ENCODE results near the gene ACOX1.
"Not testable (repeated sequence)": the region's sequence is repeated elsewhere in the genome, so short reads cannot be mapped to it uniquely, and the experiment has no call there.

Gene ACOX1

DNA sequence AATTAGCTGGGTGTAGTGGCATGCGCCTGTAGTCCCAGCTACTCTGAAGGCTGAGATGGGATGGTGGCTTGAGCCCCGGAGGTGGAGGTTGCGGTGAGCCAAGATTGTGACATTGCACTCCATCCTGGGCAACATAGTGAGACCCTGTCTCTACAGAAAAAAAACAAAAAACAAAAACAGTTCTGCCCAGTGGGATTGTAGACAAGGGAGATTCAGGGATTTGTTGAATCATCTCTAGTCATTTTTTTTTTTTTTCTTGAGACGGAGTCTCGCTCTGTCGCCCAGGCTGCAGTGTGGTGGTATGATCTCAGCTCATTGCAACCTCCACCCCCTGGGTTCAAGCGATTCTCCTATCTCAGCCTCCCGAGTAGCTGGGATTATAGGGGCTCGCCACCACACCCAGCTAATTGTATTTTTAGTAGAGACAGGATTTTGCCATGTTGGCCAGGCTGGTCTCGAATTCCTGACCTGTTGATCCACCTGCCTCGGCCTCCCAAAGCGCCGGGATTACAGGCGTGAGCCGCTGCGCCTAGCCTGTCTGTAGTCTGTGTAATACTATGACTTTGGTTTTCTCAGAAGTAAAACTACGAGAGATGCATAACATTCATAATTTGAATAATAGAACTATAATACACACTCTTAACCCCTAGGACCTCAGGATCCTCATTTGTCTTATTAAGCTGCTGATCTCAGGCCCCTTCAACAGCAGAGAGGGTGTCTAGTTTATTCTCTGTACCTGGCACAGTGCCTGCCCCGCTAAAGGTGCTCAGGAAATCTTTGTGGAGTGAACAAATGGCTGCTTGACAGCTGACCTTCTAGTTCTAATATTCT is 1.4 kb upstream of the ACOX1 start:
- no peak for DNase-seq (ENCODE audit: low spot score)
- no peak for TF ChIP-seq CTCF (IDR thresholded peaks at IDR 0.05; ENCODE audit: extremely low read depth, missing control alignments)

DNA sequence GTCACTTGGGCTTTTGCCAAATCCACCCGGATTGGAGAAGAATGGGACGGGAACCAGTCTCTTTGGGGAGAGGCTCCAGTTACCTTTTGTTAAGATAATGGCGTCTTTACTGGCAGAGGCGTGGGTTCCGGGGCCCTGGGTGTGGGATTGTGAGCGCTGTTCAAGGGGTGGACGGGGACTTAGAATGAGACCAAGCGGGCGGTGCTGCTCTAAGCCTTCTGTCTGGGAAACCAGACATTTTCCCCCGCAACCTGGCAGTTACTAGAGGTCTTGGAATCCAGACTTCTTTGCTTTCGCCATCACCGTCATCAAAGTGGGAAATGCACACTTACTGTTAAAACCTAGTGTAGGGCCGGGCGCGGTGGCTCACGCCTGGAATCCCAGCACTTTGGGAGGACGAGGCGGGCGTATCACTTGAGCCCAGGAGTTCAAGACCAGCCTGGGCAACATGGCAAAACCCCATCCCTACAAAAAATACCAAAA is 780 bp upstream of the ACOX1 start:
- DNase-seq (ENCODE audit: low spot score) = no peak
- no peak for TF ChIP-seq CTCF (IDR thresholded peaks at IDR 0.05; ENCODE audit: extremely low read depth, missing control alignments)

GRCh38 chr17:75976175-75976848 is 2.7 kb downstream of the ACOX1 start:
- no peak for TF ChIP-seq CTCF (IDR thresholded peaks at IDR 0.05; ENCODE audit: extremely low read depth, missing control alignments)
- no peak for DNase-seq (ENCODE audit: low spot score)

DNA sequence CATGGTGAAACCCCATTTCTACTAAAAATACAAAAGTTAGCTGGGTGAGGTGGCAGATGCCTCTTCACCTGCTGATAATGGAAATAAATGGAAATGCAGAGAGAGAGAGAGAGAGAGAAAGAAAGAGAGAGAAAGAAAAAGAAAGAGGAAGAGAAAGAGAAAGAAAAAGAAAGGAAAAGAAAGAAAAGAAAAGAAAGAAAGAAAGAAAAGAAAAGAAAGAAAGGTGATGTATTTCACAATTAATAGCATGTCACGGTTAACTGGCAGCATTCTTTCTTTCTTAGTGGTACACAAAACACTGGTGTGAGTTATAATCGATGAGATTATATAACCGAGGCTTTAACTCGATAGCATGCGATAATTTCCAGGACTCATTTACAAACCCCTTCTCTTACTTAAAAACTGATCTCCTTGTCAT is 3.2 kb downstream of the ACOX1 start:
- TF ChIP-seq CTCF (IDR thresholded peaks at IDR 0.05; ENCODE audit: extremely low read depth, missing control alignments) = no peak
- DNase-seq (ENCODE audit: low spot score) = no peak

GRCh38 chr17:75975187-75975586 is 3.8 kb downstream of the ACOX1 start:
- DNase-seq (ENCODE audit: low spot score) = not testable (repeated sequence)

- no peak for DNase-seq (ENCODE audit: low spot score)
- TF ChIP-seq CTCF (IDR thresholded peaks at IDR 0.05; ENCODE audit: extremely low read depth, missing control alignments) = no peak
Measured at GRCh38 chr17:75970626-75971025, 8.3 kb downstream of the ACOX1 start.

GRCh38 chr17:75970011-75970523 is 8.9 kb downstream of the ACOX1 start:
- no peak for TF ChIP-seq CTCF (IDR thresholded peaks at IDR 0.05; ENCODE audit: extremely low read depth, missing control alignments)
- no peak for DNase-seq (ENCODE audit: low spot score)

DNA sequence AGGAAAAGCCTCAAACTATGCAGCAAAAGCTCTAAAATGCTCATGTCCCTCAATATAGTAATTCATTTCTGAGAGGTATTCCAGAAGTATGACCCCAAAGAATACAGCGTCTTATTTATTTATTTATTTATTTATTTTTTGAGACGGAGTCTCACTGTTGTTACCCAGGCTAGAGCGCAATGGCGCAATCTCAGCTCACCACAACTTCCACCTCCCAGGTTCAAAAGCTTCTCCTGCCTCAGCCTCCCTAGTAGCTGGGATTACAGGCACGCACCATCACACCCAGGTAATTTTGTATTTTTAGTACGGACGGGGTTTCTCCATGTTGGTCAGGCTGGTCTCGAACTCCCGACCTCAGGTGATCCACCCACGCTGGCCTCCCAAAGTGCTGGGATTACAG is 9.9 kb downstream of the ACOX1 start:
- DNase-seq (ENCODE audit: low spot score) = not testable (repeated sequence)

All from GM20000 (cell line).